ENCODE data around the gene WTAP. TPM values are rescaled to one million over a fixed set of nuclear protein-coding genes. Genes with fewer than 3 reads are reported as not detected.
A peak's percentile ranks its signal among the peaks of the same experiment; 100 is the strongest.

Gene WTAP
- total RNA-seq (2022) (116 and 142 TPM in 2 replicates), Bru-seq, nascent RNA (percentile 98 among the genes with signal in this experiment), BruChase-seq, experiment 1, labeled RNA remaining after a 6-hour chase (percentile 91 among the genes with signal in this experiment), BruChase-seq, experiment 2, labeled RNA remaining after a 2-hour chase (percentile 97 among the genes with signal in this experiment)
- long read RNA-seq, transcript WTAP-206 (8 exons, 2,109 nt) = minor isoform, 31 of 214 reads
- long read RNA-seq, transcript WTAP-202 (8 exons, 3,656 nt) = minor isoform, 6 of 214 reads
- long read RNA-seq, transcript WTAP-201 (6 exons, 1,622 nt) = major isoform, 109 of 214 reads
- long read RNA-seq, transcript WTAP-207 (7 exons, 1,430 nt) = minor isoform, 6 of 214 reads
- long read RNA-seq, partial matches to known transcripts = 53 of 214 reads
- long read RNA-seq, other reads (novel, unspliced or antisense) = 8 of 214 reads

- peak within 1 kb of the TSS; percentile 98 for H3K27ac Mint-ChIP-seq (ENCODE audit: low read depth, unreplicated experiment)
- no peaks in the 10 kb centered on the region for H3K27me3 Mint-ChIP-seq (ENCODE audit: insufficient read depth, unreplicated experiment)
- H3K4me3 Mint-ChIP-seq (ENCODE audit: unreplicated experiment) = peak within 1 kb of the TSS; percentile 93
- intact Hi-C loops (cut with micrococcal nuclease) = loop anchor here (1.0 to 5.0 kb wide), 2 partner anchors 62 to 125 kb away; partner anchors contain the start of gene TCP1
- BruUV-seq (replicated peaks) = no TSS peak
- ChIA-PET CTCF (interaction anchor here (0.6 to 2.3 kb wide), 8 partner anchors 10 to 64 kb away, joined by 3 to 13 read pairs (median 4); no protein-coding TSS in a partner anchor), POLR2A (interaction anchor here (0.6 to 18.8 kb wide), 39 partner anchors 8 to 1085 kb away, joined by 3 to 877 read pairs (median 4); partner anchors contain the start of genes ACAT2, MRPL18, SOD2 and TCP1)
- no peaks in the 10 kb centered on the region for H3K9me3 Mint-ChIP-seq (ENCODE audit: unreplicated experiment)
- no peak for TF ChIP-seq CTCF (IDR thresholded peaks at IDR 0.05; ENCODE audit: unreplicated experiment)
- peak; percentile 96 for DNase-seq (ENCODE audit: unreplicated experiment)
- peaks cover 17% of the 10 kb centered on the region for H3K4me1 Mint-ChIP-seq (ENCODE audit: insufficient read depth, unreplicated experiment)
- peaks cover 61% of the 10 kb centered on the region for H3K36me3 Mint-ChIP-seq (ENCODE audit: insufficient read depth, unreplicated experiment)
Measured at GRCh38 chr6:159726918-159727716, at the start of gene WTAP. Gene WTAP (plus strand): TSS chr6:159727506. CDS start chr6:159736266, 8,760 bp downstream.

GRCh38 chr6:159677506-159678165 lies 49.7 kb upstream of the WTAP start:
- Mint-ChIP-seq H3K4me1 (ENCODE audit: insufficient read depth, unreplicated experiment) (peaks cover 15% of the 10 kb centered on the region), H3K36me3 (ENCODE audit: insufficient read depth, unreplicated experiment) (peaks cover 100% of the 10 kb centered on the region), H3K27me3 (ENCODE audit: insufficient read depth, unreplicated experiment) (no peaks in the 10 kb centered on the region), H3K4me3 (ENCODE audit: unreplicated experiment) (no peak overlapping the region), H3K9me3 (ENCODE audit: unreplicated experiment) (no peaks in the 10 kb centered on the region), H3K27ac (ENCODE audit: low read depth, unreplicated experiment) (peak overlapping the region; percentile 16)
- intact Hi-C loops (cut with micrococcal nuclease) = no loop called here
- DNase-seq (ENCODE audit: unreplicated experiment) = peak; percentile 25
- POLR2A ChIA-PET = interaction anchor here (0.8 to 2.5 kb wide), 9 partner anchors 11 to 667 kb away, joined by 3 to 7 read pairs (median 4); partner anchors contain the start of genes MRPL18 and TCP1
- CTCF ChIA-PET = interaction anchor here (0.6 to 1.2 kb wide), 5 partner anchors 9 to 667 kb away, joined by 3 to 4 read pairs (median 3); no protein-coding TSS in a partner anchor
- BruUV-seq (replicated peaks) = no TSS peak
- no peak for TF ChIP-seq CTCF (IDR thresholded peaks at IDR 0.05; ENCODE audit: unreplicated experiment)

GRCh38 chr6:159678574-159678973 lies 48.7 kb upstream of the WTAP start:
- BruUV-seq (replicated peaks) = no TSS peak
- no peak for DNase-seq (ENCODE audit: unreplicated experiment)
- POLR2A ChIA-PET = interaction anchor here (0.5 to 2.5 kb wide), 6 partner anchors 10 to 666 kb away, joined by 3 to 7 read pairs (median 4); partner anchors contain the start of genes MRPL18 and TCP1
- CTCF ChIA-PET = interaction anchor here (0.6 to 0.7 kb wide), 2 partner anchors 8 to 79 kb away, joined by 3 read pairs; no protein-coding TSS in a partner anchor
- TF ChIP-seq CTCF (IDR thresholded peaks at IDR 0.05; ENCODE audit: unreplicated experiment) = no peak
- Mint-ChIP-seq H3K4me3 (ENCODE audit: unreplicated experiment) (no peak overlapping the region), H3K4me1 (ENCODE audit: insufficient read depth, unreplicated experiment) (peaks cover 11% of the 10 kb centered on the region), H3K27ac (ENCODE audit: low read depth, unreplicated experiment) (no peak overlapping the region), H3K36me3 (ENCODE audit: insufficient read depth, unreplicated experiment) (peaks cover 100% of the 10 kb centered on the region), H3K9me3 (ENCODE audit: unreplicated experiment) (no peaks in the 10 kb centered on the region), H3K27me3 (ENCODE audit: insufficient read depth, unreplicated experiment) (no peaks in the 10 kb centered on the region)
- intact Hi-C loops (cut with micrococcal nuclease) = no loop called here
